HTR-8/SVneo (cell line): ENCODE measurements around the gene FRK.
"Not testable (repeated sequence)": the region's sequence is repeated elsewhere in the genome, so short reads cannot be mapped to it uniquely, and the experiment has no call there.

ENCODE experiments used
- DNase-seq: peaks from one replicate; pipeline ENCODE4 v3.0.0; 2011; ENCODE audit warnings: low spot score, mixed read lengths; ENCODE audit not compliant: insufficient read length
- FAIRE-seq: peaks from 2 replicates; lab custom pipeline; 2011; peaks lifted over from hg19 to GRCh38; lab: Jason Lieb, UNC

Gene FRK

DNA sequence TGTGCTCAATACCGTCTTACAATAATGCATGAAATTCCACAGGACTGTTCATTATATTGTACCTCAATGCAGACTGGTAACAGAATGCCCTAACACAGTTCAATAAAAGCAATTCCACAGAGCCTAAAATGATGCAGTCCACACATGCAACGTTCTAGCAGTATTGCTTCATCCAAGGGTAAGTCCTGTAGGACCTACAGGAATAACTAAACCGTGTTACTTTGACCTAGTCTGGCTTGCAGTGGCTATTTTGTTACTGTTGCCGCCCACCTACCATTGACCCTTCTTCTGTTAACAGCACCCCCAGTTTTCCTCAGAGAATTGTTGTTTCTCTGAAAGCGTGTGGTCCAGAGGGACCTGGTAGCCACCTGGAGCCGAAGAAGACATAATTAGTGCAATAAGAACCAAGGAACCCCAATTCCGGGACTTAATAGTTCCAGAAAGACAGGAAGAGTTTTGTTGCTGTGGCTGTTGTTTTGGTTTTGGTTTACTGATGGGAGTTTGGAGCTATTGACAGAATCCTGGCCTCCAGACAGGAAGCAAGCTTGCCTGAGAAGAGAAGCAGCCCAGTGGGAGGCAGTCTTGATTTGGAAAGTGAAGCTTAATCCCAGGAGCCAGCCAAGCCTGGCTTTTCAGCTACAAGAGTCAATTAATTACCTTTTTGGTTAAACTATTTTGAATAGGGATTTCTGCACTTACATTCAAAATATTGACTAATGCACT is 91.3 kb downstream of the FRK start:
- no peak for DNase-seq
- no peak for FAIRE-seq

DNA sequence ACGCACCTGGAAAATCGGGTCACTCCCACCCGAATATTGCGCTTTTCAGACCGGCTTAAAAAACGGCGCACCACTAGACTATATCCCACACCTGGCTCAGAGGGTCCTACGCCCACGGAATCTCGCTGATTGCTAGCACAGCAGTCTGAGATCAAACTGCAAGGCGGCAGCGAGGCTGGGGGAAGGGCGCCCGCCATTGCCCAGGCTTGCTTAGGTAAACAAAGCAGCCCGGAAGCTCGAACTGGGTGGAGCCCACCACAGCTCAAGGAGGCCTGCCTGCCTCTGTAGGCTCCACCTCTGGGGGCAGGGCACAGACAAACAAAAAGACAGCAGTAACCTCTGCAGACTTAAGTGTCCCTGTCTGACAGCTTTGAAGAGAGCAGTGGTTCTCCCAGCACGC is 100.4 kb downstream of the FRK start:
- not testable (repeated sequence) for FAIRE-seq, DNase-seq

DNA sequence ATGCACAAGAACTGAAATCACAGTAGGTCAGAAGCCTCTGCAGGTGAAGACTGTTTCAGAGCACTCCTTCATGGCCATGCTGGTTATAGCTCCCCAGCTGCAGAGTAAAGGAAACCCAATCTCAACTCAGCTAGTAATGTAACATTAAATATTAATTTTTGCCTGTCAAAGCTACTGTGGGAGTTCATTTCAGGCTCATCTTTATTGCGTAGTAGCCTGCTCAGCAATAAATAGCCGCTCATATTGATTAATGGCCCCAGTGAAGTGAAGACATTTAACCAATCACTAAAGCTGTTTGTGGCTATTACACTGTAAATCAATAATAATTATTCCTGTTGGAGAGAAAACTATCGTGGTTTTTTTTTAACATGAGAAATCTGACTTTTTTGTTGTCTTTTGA is 101.7 kb downstream of the FRK start:
- DNase-seq (no peak), FAIRE-seq (no peak)

DNA sequence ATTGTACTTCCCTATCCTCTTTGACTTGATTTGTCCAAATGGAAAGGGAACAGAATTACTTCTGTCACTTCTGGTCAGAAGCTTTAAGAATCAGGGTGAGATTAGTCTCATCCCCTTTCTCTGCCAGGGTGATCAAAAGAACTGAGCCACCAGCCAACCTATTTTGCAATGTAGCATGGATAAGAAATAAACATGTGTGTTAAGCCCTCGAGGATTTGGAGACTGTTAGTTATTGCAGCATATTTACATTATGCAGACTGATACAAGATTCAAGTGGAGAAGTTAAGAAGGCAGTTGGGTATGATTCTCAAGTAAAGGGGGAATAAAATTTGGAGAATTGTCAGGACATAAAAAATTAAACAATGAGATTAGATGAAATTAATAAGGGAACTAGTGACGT is 106.0 kb downstream of the FRK start:
- FAIRE-seq (no peak), DNase-seq (no peak)

DNA sequence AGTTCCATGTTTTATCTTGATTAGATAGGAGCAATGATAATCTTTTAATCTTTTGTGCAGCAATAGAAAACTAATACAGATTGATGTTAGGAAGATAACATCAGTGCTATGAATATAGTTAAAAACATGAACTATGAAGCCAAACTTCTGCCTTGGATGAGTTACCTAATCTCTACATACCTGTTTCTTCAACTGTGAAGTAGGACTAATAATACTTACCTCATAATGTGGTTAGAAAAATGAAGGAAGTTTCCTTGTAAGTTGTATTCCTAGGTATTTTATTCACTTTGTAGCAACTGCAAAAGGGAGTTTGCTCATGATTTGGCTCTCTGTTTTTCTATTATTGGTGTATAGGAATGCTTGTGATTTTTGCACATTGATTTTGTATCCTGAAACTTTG is 111.9 kb downstream of the FRK start:
- no peak for DNase-seq
- no peak for FAIRE-seq

DNA sequence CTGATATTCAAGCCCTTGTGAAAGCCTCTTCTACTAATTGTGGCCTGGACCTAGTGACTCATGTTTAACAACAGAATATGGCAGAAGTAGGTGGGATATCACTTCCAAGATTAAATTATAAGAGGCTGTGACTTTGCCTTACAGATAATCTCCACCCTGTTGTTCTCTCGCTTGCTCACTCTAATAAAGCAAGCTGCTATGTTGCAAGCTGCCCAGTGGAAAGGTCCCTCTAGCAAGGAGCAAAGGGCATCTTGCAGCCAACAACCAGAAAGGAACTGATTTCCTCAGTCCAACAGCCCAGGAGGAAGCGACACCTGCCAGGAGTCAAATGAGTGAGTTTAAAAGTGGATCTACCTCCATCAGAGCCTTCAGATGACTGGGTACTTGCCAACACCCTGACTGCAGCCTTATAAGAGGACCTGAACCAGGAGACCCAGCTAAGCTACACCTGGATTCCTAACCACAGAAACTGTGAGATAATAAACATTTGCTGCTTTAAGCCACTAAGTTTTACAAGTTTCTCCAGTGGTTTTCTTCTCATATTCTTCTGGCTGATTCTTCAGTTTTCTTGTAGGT is 112.6 kb downstream of the FRK start:
- DNase-seq (no peak), FAIRE-seq (no peak)

DNA sequence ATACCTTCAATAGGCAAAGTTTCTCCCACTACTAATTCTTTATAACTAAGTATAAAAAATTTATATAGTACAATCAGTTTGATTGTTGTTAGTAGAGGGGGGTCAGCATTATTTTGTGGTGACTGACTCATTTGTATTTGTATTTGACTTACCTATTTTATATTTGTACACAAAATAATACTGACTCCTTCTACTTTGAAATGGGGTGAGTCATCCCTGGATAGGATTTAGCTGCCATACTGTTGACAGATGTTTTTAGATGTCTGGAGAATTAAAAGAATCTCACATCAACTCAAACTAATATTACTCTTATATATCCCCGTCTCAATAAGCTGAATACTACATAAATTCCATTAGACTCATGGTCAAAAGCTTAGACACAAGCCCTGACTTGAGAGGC is 114.9 kb downstream of the FRK start:
- no peak for FAIRE-seq

DNA sequence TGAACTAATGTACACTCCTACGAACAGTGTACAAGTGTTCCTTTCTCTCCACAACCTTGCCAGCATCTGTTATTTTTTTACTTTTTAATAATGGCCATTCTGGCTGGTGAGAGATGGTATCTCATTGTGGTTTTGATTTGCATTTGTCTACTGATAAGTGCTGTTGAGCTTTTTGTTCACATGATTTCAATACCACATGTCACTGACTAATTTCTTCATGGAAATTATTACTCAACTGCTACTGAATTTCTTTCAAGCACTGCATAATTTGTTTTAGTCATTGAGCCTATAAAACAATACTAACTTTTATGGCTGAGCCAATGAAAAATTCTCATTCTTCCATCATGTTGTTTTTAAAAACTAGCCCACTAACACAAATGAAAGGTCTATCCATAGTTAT is 115.4 kb downstream of the FRK start:
- DNase-seq: no peak
- no peak for FAIRE-seq

More for the DNA sequence above, 114.9 kb downstream of the FRK start:
- DNase-seq: no peak

DNA sequence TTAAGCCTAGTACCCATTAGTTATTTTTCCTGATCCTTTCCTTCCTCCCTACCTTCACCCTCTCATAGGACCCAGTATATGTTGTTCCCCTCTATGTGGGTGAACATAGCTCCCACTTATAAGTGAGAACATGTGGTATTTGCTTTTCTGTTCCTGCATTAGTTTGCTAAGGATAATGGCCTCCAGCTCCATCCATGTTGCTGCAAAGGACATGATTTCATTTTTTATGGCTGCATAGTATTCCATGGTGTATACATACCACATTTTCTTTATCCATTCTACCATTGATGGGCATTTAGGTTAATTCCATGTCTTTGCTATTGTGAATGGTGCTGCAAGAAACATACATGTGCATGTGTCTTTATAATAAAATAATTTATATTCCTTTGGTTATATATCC is 115.9 kb downstream of the FRK start:
- FAIRE-seq, DNase-seq: not testable (repeated sequence)

DNA sequence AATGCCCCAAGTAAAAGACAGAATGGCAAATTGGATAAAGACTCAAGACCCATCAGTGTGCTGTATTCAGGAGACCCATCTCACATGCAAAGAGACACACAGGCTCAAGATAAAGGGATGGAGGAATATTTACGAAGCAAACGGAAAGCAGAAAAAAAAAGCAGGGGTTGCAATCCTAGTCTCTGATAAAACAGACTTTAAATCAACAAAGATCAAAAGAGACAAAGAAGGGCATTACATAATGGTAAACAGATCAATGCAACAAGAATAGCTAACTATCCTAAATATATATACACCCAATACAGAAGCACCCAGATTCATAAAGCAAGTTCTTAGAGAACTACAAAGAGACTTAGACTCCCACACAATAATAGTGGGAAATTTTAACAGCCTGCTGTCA is 123.2 kb downstream of the FRK start:
- not testable (repeated sequence) for FAIRE-seq, DNase-seq

DNA sequence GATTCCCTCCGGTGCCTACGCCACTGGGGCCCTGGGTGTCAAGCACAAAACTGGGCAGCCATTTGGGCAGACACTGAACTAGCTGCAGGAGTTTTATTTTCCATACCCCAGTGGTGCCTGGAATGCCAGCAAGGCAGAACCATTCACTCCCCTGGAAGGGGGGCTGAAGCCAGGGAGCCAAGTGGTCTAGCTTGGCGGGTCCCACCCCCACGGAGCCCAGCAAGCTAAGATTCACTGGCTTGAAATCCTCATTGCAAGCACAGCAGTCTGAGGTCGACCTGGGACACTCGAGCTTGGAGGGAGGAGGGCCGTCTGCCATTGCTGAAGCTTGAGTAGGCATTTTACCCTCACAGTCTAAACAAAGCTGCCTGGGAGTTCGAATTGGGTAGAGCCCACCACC is 125.3 kb downstream of the FRK start:
- no peak for DNase-seq

DNA sequence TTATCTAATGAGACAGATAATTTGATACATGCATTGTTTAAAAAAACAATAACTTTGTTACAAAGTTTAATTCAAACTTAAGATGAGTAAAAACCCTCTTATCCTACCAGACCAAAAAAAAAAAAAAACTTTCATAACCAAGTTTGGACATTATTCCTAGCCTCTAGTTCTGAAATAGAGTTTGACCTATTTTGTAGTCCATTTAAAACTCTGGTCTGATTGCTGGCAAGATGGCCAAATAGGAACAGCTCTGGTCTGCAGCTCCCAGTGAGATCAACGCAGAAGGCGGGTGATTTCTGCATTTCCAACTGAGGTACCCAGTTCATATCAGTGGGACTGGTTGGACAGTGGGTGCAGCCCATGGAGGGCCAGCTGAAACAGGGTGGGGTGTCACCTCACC is 125.9 kb downstream of the FRK start:
- FAIRE-seq: no peak

More for the DNA sequence above, 125.3 kb downstream of the FRK start:
- no peak for FAIRE-seq

DNA sequence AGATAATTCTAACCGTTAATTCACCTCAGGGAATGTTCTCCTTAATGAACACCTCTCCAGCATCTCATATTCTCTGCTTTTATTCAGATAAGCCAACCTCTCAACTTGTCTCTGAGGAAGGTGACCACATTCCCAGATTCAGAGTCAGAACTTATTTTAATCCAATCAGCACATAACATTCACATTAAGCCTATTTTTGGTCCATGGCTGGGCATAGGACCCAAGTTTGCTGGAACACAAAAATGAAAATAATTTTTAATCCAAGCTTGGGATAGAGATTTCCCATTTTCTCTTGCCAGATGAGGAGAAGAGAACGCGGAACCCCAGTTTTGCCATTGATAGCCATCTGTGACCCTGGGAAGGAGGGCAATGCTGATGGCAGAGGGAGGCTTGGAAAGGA is 126.5 kb downstream of the FRK start:
- DNase-seq (no peak), FAIRE-seq (no peak)

More for the DNA sequence above, 125.9 kb downstream of the FRK start:
- DNase-seq: no peak

DNA sequence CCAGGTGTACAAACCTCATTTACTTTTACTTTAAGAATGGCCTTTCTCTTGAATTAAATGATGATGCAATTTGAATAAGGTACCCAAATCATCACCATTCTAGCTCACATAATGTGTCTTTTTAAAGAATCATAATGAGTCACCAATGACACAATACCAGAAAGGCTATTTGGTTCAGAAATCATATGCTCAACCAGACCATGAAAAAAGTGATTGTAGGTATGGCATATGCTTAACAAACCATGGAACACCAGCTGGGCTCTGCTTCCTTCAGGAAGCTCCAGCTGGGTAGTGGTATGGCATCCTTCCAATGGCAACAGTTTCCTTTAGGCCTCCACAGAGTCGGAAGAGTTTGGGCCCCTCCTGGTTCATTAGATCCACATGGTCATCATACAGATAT is 128.2 kb downstream of the FRK start:
- no peak for FAIRE-seq
- DNase-seq: no peak

DNA sequence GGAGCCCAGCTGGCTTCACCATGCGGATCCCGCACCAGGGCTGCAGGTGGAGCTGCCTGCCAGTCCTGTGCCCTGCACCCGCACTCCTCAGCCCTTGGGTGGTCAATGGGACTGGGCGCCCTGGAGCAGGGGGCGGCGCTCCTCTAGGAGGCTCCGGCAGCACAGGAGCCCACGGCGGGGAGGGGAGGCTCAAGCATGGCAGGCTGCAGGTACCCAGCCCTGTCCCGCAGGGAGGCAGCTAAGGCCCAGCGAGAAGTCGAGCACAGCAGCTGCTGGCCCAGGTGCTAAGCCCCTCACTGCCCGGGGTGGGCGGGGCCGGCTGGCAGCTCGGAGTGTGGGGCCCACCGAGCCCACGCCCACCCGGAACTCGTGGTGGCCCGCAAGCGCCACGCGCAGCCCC is 132.7 kb downstream of the FRK start:
- not testable (repeated sequence) for DNase-seq, FAIRE-seq

DNA sequence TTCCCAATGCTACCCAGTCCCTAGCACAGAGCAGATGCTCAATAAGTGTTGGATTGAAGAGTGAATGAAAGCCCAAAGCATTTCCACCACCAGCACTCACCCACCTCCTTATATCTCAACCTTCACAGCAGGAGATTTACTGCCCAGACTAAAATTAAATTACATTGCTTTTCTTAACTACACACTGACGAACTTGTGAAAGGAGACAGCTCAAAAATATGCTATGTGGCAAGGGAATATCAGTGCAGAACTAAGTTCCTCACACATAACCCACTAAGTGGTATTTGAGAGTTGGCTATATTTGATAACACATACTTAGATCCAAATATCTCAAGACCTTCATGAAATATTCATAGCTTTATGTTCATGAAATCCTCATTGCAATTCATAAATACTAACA is 137.7 kb downstream of the FRK start:
- no peak for FAIRE-seq
- no peak for DNase-seq

DNA sequence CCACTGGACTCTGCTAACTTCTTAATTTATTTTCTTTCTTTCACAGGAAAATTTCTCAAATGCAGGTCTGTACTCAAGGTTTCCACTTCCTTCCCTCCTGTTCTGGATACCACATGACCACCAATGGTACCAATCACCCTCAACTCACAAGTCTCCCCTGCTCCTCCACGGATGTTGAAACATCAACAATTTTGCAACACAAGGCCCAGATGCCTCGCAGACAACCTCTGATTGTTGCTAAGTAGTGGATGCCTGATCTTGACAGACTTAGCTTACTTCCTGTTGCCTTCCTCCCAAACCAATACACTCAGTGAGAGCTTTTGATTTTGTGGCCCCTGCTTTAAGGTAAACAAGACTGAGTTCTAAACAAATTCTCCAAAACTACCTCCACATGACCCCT is 146.6 kb downstream of the FRK start:
- no peak for FAIRE-seq

DNA sequence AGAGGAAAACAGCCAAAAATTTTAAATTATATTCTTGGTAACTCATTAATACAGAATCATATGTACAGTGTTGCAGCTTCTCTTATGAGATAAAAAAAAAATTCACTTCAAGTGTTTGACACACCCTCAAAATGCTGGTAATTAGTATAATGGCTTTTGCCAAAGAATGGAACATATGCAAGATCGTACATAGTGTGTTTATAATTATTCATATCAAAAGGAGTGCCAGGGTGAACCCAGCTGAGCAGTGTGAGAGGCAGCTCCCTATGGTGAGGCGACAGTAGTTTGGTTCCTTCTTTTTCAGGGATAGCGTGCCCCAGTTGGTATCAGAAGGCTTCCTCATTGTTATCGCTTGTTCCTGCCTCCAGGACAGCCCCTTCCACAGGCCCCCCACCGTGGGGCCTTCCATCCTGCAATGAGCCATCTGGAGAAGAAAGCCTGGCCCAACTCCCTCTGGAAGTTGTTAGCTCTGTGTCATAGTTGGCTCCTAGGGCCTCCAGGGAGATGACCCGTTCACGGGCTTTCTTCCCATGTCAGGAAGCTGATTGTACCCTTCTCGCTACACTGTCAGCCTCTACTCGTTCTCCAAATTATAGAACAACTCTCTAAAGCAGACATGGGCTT is 150.7 kb downstream of the FRK start:
- FAIRE-seq: no peak

More for the DNA sequence above, 146.6 kb downstream of the FRK start:
- DNase-seq: no peak

DNA sequence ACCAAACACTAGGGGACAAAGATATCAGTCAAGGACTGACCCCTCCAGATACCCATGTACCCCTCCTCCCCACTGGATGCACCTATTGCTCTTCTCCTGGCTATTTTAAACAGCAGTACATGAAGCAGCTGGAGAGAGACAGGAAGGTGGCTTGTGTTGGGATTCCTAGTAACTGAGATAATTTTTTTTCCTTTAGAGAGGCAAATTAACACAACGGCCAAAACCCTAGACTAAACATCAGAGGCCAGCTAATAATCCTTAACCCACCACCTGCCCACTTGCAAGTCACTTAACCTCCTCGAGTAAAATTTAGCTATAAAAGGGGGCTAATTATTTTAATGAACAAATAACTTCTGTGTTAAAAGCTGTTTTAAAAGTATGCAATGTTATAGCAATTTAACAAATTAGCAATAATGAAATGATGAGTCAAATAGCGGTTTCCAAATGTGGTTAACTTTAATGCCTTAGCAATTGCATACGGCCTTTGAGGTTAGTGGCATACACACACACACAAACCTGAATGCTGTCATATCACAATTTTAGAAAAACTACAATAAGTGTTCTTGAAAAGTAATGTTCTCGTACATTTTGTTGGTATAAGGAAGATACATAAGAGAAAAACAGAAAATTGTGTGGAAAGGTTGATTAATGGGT is 151.7 kb downstream of the FRK start:
- DNase-seq: no peak
- FAIRE-seq: no peak

More for the DNA sequence above, 150.7 kb downstream of the FRK start:
- no peak for DNase-seq

DNA sequence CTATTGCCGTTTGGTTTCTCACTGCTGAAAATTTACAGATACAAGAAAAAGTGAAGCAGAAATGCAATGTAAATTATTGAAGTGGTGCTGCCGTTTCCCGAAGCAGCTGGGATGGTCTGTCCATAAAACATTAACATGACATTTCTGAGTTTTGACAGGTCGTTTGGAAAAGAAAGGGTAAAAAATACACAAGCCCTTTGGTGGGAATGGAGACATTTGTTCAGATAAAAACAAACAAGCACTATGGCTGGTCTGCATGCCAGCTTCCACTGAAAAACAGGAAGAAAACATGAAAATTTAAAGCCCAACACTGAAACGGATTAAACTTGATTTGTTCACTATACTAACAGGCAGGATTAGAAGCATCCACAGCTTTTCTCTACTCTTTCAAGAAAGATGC is 155.2 kb downstream of the FRK start:
- FAIRE-seq (no peak), DNase-seq (no peak)

DNA sequence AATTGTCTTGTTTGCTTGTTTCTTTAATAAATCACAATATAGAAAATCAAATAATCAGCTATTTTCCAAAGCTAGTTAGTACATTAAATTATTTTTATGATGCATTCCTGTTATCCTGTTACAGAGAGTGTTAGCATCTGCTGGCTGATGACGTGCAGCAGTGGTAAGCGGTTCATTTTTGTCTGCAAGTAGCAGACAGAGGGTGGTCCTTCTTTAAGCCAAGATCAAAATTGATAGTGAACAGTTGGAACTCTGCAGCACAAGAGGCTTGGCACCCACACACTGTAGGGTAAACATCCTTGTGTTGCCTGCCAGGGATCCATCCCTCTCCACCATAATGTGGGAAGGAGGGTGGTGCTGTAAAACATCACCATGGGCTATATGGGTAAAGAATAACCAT is 158.3 kb downstream of the FRK start:
- FAIRE-seq (no peak), DNase-seq (no peak)
